Subcutaneous abdominal adipose tissue (tissue), 5 donors: ENCODE measurements around the gene CES1.
"Not testable (repeated sequence)": the region's sequence is repeated elsewhere in the genome, so short reads cannot be mapped to it uniquely, and the experiment has no call there.

ENCODE experiments used
- H3K27ac ChIP-seq: one replicate; pipeline ENCODE4 v1.7.0; 2013; ENCODE audit warnings: low read depth, mild to moderate bottlenecking, inconsistent platforms, low read length, moderate library complexity
- H3K27me3 ChIP-seq, 5 donors: one replicate each; pipeline ENCODE4 v1.7.0; 2013; ENCODE audit warnings: low read length in 5 of 5, inconsistent platforms in 1 of 5; ENCODE audit not compliant: control insufficient read depth in 5 of 5, insufficient read depth in 4 of 5
- H3K36me3 ChIP-seq, 5 donors: one replicate each; pipeline ENCODE4 v1.7.0; 2013; ENCODE audit warnings: low read length in 5 of 5; ENCODE audit not compliant: control insufficient read depth in 5 of 5, insufficient read depth in 5 of 5
- H3K4me1 ChIP-seq, 5 donors: one replicate each; pipeline ENCODE4 v1.7.0; 2013; ENCODE audit warnings: low read length in 5 of 5, mild to moderate bottlenecking in 3 of 5, moderate library complexity in 1 of 5; ENCODE audit not compliant: control insufficient read depth in 5 of 5, insufficient read depth in 5 of 5
- H3K4me3 ChIP-seq, 5 donors: one replicate each; pipeline ENCODE4 v1.7.0; 2013; ENCODE audit warnings: low read length in 5 of 5, low read depth in 1 of 5
- H3K9ac ChIP-seq, 5 donors: one replicate each; pipeline ENCODE4 v1.7.0; 2013; ENCODE audit warnings: low read length in 5 of 5, mild to moderate bottlenecking in 4 of 5, moderate library complexity in 3 of 5
- H3K9me3 ChIP-seq, 5 donors: one replicate each; pipeline ENCODE4 v1.7.0; 2013; ENCODE audit warnings: low read length in 5 of 5; ENCODE audit not compliant: control insufficient read depth in 5 of 5
- donor health status: healthy.
- donor health status: healthy.
- donor health status: healthy.
- donor health status: healthy.
- donor health status: healthy.

Gene CES1

GRCh38 chr16:55808286-55808685 is 24.6 kb downstream of the CES1 start:
- not testable (repeated sequence) for H3K4me3 ChIP-seq, H3K9me3 ChIP-seq, H3K4me1 ChIP-seq, H3K27me3 ChIP-seq, H3K9ac ChIP-seq, H3K27ac ChIP-seq
- H3K36me3 ChIP-seq, result peaks cover 2 to 33% (median 16%) of the 10 kb centered on the region in 5 donors

DNA sequence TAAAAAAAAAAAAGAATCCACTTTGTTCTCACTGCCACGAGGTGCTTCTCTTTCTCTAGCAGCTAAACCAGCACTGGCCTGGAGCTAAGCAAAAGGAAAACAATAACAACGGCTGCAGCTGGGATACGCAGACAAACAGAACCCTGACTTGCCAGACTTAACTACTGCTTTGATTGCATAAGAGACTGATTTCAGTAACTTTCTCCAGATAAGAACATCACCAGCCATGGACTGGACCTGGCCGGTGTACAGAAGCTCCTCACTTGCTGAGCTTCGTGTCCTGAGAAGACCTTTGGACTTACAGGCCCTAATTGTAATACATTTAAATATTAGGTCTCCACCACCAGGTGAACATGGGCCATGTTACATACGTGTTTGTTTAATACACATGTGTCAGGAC is 27.8 kb downstream of the CES1 start:
- H3K4me3 ChIP-seq, H3K9me3 ChIP-seq, H3K4me1 ChIP-seq, H3K9ac ChIP-seq, H3K27me3 ChIP-seq, H3K27ac ChIP-seq: not testable (repeated sequence)
- H3K36me3 ChIP-seq, result peaks cover 0 to 11% (median 5%) of the 10 kb centered on the region in 5 donors

GRCh38 chr16:55803681-55804080 is 29.2 kb downstream of the CES1 start:
- H3K9me3 ChIP-seq, H3K4me3 ChIP-seq, H3K9ac ChIP-seq, H3K27me3 ChIP-seq, H3K36me3 ChIP-seq, H3K4me1 ChIP-seq, H3K27ac ChIP-seq: not testable (repeated sequence)

DNA sequence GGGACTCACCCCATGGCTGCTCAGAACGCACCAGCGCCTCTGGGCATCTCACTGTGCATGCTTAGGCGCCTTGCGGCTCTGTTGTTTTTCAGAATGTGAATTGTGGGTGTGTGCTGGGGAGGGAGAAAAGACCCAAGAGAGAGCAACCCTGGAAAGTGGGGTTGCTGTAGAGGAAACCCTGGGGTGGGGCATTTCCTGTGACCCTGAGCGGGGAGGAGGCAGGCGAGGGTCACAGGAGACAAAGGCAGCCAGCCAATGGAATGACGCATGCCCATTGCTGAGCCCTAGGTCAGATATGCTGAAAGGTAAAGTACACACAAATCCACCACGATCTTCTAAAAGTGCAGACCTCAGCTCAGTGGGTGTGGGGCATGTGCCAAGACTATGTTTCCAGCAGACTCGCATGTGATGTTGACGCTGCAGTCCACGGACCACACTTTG is 39.9 kb downstream of the CES1 start:
- not testable (repeated sequence) for H3K27me3 ChIP-seq, H3K4me1 ChIP-seq, H3K9me3 ChIP-seq, H3K4me3 ChIP-seq, H3K27ac ChIP-seq, H3K9ac ChIP-seq, H3K36me3 ChIP-seq

- not testable (repeated sequence) for H3K4me1 ChIP-seq, H3K9ac ChIP-seq, H3K9me3 ChIP-seq, H3K4me3 ChIP-seq, H3K27ac ChIP-seq, H3K27me3 ChIP-seq, H3K36me3 ChIP-seq
Measured at GRCh38 chr16:55791512-55791911, 41.4 kb downstream of the CES1 start.

DNA sequence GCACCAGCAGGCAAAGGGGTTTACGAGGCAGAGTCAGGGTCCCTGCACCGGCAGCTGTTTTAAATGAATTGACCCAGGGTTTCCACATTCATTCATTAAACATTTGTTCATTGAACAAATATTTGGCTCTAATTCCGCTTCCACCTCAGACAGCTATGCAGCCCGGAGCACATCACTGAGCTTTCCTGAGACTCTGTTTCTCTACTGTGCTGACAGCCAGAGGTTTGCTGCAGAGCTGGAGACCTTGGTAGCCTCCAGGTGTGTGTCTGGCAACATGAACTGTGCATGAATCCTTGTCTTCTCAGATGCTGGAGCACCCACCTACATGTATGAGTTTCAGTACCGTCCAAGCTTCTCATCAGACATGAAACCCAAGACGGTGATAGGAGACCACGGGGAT is 42.7 kb downstream of the CES1 start:
- H3K9ac ChIP-seq, H3K27ac ChIP-seq, H3K4me1 ChIP-seq, H3K36me3 ChIP-seq, H3K4me3 ChIP-seq, H3K27me3 ChIP-seq, H3K9me3 ChIP-seq: not testable (repeated sequence)

DNA sequence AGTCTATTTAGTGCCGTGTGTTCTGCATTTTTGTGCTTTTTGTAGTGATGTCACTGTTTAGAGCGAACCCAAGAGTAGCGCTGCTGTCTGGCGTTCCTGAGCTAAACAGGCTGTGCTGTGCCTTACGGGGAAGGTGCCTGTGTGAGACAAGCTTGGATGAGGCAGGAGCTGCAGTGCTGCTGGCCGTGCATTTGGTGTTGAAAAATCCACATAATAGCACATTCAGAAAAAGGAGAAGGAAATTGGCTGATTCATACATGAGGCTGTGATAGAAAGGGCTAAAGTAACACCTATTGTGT is 50.2 kb downstream of the CES1 start:
- H3K4me3 ChIP-seq, H3K27ac ChIP-seq, H3K36me3 ChIP-seq, H3K4me1 ChIP-seq, H3K9ac ChIP-seq, H3K9me3 ChIP-seq, H3K27me3 ChIP-seq: not testable (repeated sequence)

DNA sequence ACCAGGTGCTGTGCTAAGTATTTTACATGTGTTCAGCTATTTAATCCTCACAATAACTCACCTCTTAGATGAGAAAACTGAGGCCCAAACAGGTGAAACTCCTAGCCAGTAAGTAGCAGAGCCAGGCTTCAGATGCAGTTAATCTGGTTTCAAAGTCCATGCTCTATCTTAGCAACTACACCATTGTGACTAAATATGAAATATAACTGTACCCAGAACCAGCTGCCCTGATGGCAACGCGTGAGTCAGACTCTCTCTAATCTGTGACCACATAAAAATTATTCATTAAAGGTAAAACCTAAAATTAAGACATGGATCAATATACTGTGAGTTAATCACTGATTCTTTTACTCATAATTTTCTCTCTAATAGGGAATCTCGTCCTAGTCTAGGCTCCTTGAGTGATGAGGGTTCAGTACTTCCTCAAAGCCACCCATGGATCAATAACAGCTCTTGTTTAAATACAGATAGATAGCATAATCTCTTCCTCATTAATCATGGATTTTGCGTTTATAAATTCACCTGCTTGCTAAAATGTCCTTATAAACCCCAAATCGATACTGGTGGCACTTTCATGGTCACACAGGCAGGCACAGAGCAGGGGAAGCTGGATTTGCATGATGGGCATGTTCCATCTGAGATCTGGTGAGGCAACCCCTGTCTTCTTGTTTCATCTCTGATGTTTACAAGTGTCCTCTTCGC is 50.7 kb downstream of the CES1 start:
- H3K27me3 ChIP-seq, H3K9me3 ChIP-seq, H3K4me3 ChIP-seq, H3K36me3 ChIP-seq, H3K27ac ChIP-seq, H3K4me1 ChIP-seq, H3K9ac ChIP-seq: not testable (repeated sequence)

- H3K36me3 ChIP-seq, H3K9me3 ChIP-seq, H3K4me1 ChIP-seq, H3K27ac ChIP-seq, H3K4me3 ChIP-seq, H3K9ac ChIP-seq, H3K27me3 ChIP-seq: not testable (repeated sequence)
Measured at GRCh38 chr16:55781456-55781855, 51.4 kb downstream of the CES1 start.

GRCh38 chr16:55780095-55780407 is 52.8 kb downstream of the CES1 start:
- not testable (repeated sequence) for H3K9me3 ChIP-seq, H3K4me1 ChIP-seq, H3K27ac ChIP-seq, H3K4me3 ChIP-seq, H3K9ac ChIP-seq, H3K27me3 ChIP-seq, H3K36me3 ChIP-seq

- H3K36me3 ChIP-seq, result peaks cover 0 to 3% (median 0%) of the 10 kb centered on the region in 5 donors
- no peak overlapping the region for H3K4me3 ChIP-seq
- no peak overlapping the region for H3K9ac ChIP-seq
- no peak overlapping the region for H3K27ac ChIP-seq
- no peaks in the 10 kb centered on the region for H3K27me3 ChIP-seq
- H3K9me3 ChIP-seq, result no peaks in the 10 kb centered on the region
- H3K4me1 ChIP-seq, result no peaks in the 10 kb centered on the region
Measured at GRCh38 chr16:55779402-55780094, 53.3 kb downstream of the CES1 start.
